K562 (cell line): ENCODE data around the gene AMN1. TPM values are rescaled to one million over a fixed set of nuclear protein-coding genes. Genes with fewer than 3 reads are reported as not detected.

Experiments used
- CBFA2T2 ChIP-seq: fragments of 450-650 bp; conservative IDR thresholded peaks from 2 replicates; pipeline ENCODE4 v1.6.1; 2017; ENCODE audit warnings: mild to moderate bottlenecking
- ELF2 ChIP-seq: fragments of 250-450 bp; sonication (Bioruptor Pico); IDR thresholded peaks from 2 replicates; pipeline ENCODE4 v1.5.0; 2021; ENCODE audit warnings: mild to moderate bottlenecking
- FOXA3 ChIP-seq, 2 experiments: fragments of 450-650 bp in 1 of 2; sonication (generic) in 1 of 2; formaldehyde crosslinking; IDR thresholded peaks in 1 of 2; conservative IDR thresholded peaks in 1 of 2; 2 replicates each; pipeline versions ENCODE4 v1.4.0 to v1.8.0; 2020 to 2022; ENCODE audit warnings: mild to moderate bottlenecking in 2 of 2, missing genetic modification reagents in 1 of 2
- HMG20B ChIP-seq: fragments of 250-450 bp; sonication (Bioruptor Pico); IDR thresholded peaks from 2 replicates; pipeline ENCODE4 v1.5.0; 2021; ENCODE audit warnings: mild to moderate bottlenecking
- HOMEZ ChIP-seq: fragments of 250-450 bp; sonication (Bioruptor Pico); IDR thresholded peaks from 2 replicates; pipeline ENCODE4 v1.4.0; 2020; ENCODE audit warnings: mild to moderate bottlenecking, moderate library complexity
- KAT7 ChIP-seq: sonication (generic); formaldehyde crosslinking; IDR thresholded peaks from 2 replicates; pipeline ENCODE4 v1.8.0; 2022; ENCODE audit warnings: missing genetic modification reagents, mild to moderate bottlenecking, borderline replicate concordance
- MAFK ChIP-seq: IDR thresholded peaks from 2 replicates; pipeline ENCODE4 v1.6.1; 2011; ENCODE audit warnings: low read length, improper control_type of control experiment
- NEUROD1 ChIP-seq: fragments of 150-350 bp; IDR thresholded peaks from 2 replicates; pipeline ENCODE4 v1.6.1; 2014; ENCODE audit warnings: borderline replicate concordance, low read length, low read depth; ENCODE audit not compliant: partially characterized antibody
- NFRKB ChIP-seq: fragments of 450-650 bp; IDR thresholded peaks from 2 replicates; pipeline ENCODE4 v1.6.1; 2016; ENCODE audit warnings: low read depth
- NFXL1 ChIP-seq: fragments of 450-650 bp; formaldehyde crosslinking; IDR thresholded peaks from 2 replicates; pipeline ENCODE4 v1.4.0; 2021; ENCODE audit warnings: mild to moderate bottlenecking
- POLR2A ChIP-seq: fragments of 450-650 bp; conservative IDR thresholded peaks from 2 replicates; pipeline ENCODE4 v1.6.1; 2016
- POLR3G ChIP-seq: IDR thresholded peaks from 2 replicates; pipeline ENCODE4 v1.6.1; 2011; ENCODE audit not compliant: insufficient read length, insufficient replicate concordance; ENCODE audit errors: extremely low read depth
- RAD51 ChIP-seq: fragments of 450-650 bp; IDR thresholded peaks from 2 replicates; pipeline ENCODE4 v1.7.1; 2016; ENCODE audit warnings: low read depth, mild to moderate bottlenecking, borderline replicate concordance
- RNF2 ChIP-seq: sonication (generic); IDR thresholded peaks from 2 replicates; pipeline ENCODE4 v1.6.1; 2016
- ZBTB33 ChIP-seq: sonication (generic); formaldehyde crosslinking; IDR thresholded peaks from 2 replicates; pipeline ENCODE4 v1.8.1; 2023; ENCODE audit warnings: mild to moderate bottlenecking, missing genetic modification reagents
- ZKSCAN8 ChIP-seq: fragments of 200-800 bp; sonication (Bioruptor generic); IDR thresholded peaks from 2 replicates; pipeline ENCODE4 v1.6.1; 2016; ENCODE audit warnings: missing genetic modification characterization, missing compliant biosample characterization
- ZNF24 ChIP-seq: fragments of 450-650 bp; IDR thresholded peaks from 2 replicates; pipeline ENCODE4 v1.6.1; 2016
- ZNF263 ChIP-seq: sonication (generic); formaldehyde crosslinking; IDR thresholded peaks from 2 replicates; pipeline ENCODE4 v1.8.0; 2022; ENCODE audit warnings: mild to moderate bottlenecking, missing genetic modification reagents, borderline replicate concordance
- ZNF507 ChIP-seq: conservative IDR thresholded peaks from 2 replicates; pipeline ENCODE4 v1.6.1; 2017; ENCODE audit warnings: missing genetic modification characterization, missing compliant biosample characterization
- ZNF583 ChIP-seq: fragments of 250-450 bp; sonication (Bioruptor Pico); IDR thresholded peaks from 2 replicates; pipeline ENCODE4 v1.4.0; 2020
- ZNF778 ChIP-seq: fragments of 450-650 bp; formaldehyde crosslinking; IDR thresholded peaks from 2 replicates; pipeline ENCODE4 v1.4.0; 2020; ENCODE audit warnings: mild to moderate bottlenecking, moderate library complexity
- polyA plus RNA-seq, 8 experiments: library from polyadenylated mRNA; depleted of rRNA in 4 of 8; stranded (reverse) in 5 of 8; unstranded in 3 of 8; fragments of >200 nt; fragmentation: Nextera tagmentation in 2 of 8; fragmentation: Illumina TruSeq in 1 of 8; extraction: Ambion mirVana in 2 of 8; extraction: Trizol in 1 of 8; gene quantifications; 2 replicates each; pipeline versions ENCODE4 v1.2.1 to v1.2.3, GENCODE V29; 2011 to 2014; ENCODE audit warnings: inconsistent platforms in 1 of 8, missing spikeins in 1 of 8
- total RNA-seq, 7 experiments: library from RNA; depleted of rRNA in 6 of 7; stranded (reverse); fragments of >200 nt in 6 of 7; fragmentation: Illumina TruSeq in 2 of 7; extraction: Trizol in 2 of 7; gene quantifications; 2 replicates each; pipeline versions ENCODE4 v1.2.1 to v1.2.3, GENCODE V29; 2011 to 2021; ENCODE audit warnings: low replicate concordance in 1 of 7
- TF ChIP-seq, protein P1 (sequence below): IDR thresholded peaks from 3 replicates; pipeline ENCODE4 v1.6.1; 2011; ENCODE audit warnings: borderline replicate concordance, mild to moderate bottlenecking, moderate library complexity; ENCODE audit not compliant: insufficient read length; ENCODE audit errors: extremely low read depth

Gene AMN1
- total and polyA plus RNA-seq, 9 of the 15 experiments (the other 6 are each of a cell fraction or from before 2014, with no cell fraction given): 5.2 to 27.6 (median 13.0) TPM

DNA sequence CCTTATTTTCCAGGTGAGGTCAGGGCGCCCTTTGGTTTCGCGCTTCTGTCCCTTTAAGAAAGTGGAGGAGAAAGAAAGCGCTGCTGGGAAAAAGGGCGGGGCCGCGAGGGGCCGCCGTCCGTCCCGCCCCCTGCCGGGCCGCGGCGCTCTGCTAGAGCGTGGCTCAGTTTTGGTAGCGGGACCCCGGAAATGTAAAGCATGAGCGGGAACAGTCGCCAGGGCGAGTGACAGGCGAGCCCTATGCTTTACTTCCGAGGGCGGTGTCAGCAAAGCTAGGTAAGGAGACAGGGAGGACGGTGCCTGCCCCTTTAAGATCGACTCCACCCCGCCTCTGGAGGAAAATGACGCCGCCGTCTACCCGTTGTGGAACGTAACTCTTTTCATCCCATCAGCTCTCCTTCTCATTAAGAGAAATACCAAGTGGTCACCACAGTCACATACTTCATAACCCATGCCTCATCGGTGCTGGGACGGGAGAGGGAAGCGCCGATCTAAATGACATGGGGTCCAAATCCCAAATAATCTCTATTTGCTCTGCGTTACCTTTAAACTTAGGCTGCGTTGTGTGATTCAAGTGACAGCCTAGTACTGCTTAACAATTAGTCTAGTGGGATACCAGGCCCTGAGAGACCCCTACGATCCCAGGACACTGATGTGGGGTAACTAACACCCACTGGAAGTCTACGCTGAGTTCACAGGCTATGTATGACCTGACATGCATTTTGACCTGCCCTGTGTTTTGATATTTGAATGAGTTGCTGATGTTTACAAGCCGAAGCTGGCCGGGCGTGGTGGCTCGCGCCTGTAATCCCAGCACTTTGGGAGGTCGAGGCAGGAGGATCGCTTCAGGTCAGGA is 69.5 kb downstream of the AMN1 start, which contains the start of gene ETFBKMT (continued):
- TF ChIP-seq KAT7 (peak; percentile 31; the same call in 1 of the 2 replicates), RAD51 (no peak), ZNF507 (tag) (no peak), ZNF778 (no peak), ZKSCAN8 (CRISPR knock-in tag) (no peak), ZNF583 (CRISPR knock-in tag) (no peak), NFRKB (peak; percentile 81; the same call in 1 of the 2 replicates), HMG20B (CRISPR knock-in tag) (no peak), ELF2 (CRISPR knock-in tag) (peak; percentile 77), NFXL1 (no peak), MAFK (peak; percentile 30), ZNF24 (no peak), ZBTB33 (CRISPR knock-in tag) (no peak), POLR2A (peak; percentile 87), CBFA2T2 (no peak), ZNF263 (CRISPR knock-in tag) (peak; percentile 15; the same call in 1 of the 2 replicates), FOXA3 (CRISPR knock-in tag; conservative IDR thresholded peaks at IDR 0.05 in 1 of 2, IDR thresholded peaks at IDR 0.05 in 1 of 2) (peak in 1 of 2 experiments; percentile 52; a peak in 1 of 4 replicates), POLR3G (no peak), NEUROD1 (peak; percentile 64), HOMEZ (no peak), RNF2 (no peak)
- TF ChIP-seq, protein P1, sequence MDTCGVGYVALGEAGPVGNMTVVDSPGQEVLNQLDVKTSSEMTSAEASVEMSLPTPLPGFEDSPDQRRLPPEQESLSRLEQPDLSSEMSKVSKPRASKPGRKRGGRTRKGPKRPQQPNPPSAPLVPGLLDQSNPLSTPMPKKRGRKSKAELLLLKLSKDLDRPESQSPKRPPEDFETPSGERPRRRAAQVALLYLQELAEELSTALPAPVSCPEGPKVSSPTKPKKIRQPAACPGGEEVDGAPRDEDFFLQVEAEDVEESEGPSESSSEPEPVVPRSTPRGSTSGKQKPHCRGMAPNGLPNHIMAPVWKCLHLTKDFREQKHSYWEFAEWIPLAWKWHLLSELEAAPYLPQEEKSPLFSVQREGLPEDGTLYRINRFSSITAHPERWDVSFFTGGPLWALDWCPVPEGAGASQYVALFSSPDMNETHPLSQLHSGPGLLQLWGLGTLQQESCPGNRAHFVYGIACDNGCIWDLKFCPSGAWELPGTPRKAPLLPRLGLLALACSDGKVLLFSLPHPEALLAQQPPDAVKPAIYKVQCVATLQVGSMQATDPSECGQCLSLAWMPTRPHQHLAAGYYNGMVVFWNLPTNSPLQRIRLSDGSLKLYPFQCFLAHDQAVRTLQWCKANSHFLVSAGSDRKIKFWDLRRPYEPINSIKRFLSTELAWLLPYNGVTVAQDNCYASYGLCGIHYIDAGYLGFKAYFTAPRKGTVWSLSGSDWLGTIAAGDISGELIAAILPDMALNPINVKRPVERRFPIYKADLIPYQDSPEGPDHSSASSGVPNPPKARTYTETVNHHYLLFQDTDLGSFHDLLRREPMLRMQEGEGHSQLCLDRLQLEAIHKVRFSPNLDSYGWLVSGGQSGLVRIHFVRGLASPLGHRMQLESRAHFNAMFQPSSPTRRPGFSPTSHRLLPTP: no peak
